OCI-LY1 (cell line): ENCODE data around the gene PCGF3.

Experiments
- EZH2 ChIP-seq: fragments of 200-600 bp; sonication (generic), shearing (Covaris generic); IDR thresholded peaks from 2 replicates; pipeline ENCODE4 v1.8.0; 2017; ENCODE audit warnings: borderline replicate concordance, mixed run types, mild to moderate bottlenecking, antibody characterized with exemption, low read length, moderate library complexity, mixed read lengths
- TF ChIP-seq, protein P1 (sequence below): fragments of 200-600 bp; sonication (generic), shearing (Covaris generic); IDR thresholded peaks from 2 replicates; pipeline ENCODE4 v1.5.1; 2017; ENCODE audit warnings: mild to moderate bottlenecking, antibody characterized with exemption, low read length, moderate library complexity, mixed read lengths

DNA sequence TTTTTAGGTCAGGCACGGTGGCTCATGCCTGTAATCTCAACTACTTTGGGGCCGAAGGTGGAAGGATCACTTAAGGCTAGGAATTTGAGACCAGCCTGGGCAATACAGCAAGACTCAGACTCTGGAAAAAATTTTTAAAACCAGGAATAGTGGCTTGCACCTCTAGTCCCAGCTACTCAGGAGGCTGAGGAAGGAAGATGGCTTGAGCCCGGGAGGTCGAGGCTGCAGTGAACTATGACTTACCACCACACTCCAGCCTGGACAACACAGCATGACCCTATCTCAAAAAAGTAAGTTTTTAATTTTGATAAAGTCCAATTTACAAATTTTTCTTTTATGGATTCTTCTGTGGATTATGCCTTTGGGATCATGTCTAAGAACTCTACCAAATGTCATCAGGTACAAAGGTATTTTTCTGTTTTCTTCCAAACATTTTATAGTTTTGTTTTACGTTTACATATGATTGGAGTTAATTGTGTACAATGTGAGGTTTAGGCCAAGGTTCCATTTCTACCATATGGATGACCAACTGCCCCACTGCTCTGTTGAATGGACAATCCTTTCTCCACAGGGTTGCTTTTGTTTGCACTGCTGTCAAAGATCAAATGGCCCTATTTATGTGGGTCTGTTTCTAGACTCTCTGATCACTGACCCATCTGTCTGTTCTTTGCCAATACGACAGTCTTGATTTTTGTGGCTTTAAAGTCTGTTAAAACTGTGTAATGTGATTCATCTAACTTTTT, 72.1 kb downstream of the PCGF3 start:
- TF ChIP-seq, protein P1, sequence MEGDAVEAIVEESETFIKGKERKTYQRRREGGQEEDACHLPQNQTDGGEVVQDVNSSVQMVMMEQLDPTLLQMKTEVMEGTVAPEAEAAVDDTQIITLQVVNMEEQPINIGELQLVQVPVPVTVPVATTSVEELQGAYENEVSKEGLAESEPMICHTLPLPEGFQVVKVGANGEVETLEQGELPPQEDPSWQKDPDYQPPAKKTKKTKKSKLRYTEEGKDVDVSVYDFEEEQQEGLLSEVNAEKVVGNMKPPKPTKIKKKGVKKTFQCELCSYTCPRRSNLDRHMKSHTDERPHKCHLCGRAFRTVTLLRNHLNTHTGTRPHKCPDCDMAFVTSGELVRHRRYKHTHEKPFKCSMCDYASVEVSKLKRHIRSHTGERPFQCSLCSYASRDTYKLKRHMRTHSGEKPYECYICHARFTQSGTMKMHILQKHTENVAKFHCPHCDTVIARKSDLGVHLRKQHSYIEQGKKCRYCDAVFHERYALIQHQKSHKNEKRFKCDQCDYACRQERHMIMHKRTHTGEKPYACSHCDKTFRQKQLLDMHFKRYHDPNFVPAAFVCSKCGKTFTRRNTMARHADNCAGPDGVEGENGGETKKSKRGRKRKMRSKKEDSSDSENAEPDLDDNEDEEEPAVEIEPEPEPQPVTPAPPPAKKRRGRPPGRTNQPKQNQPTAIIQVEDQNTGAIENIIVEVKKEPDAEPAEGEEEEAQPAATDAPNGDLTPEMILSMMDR, result no peak
- TF ChIP-seq EZH2, result no peak
